Neural crest cell (in vitro differentiated cells): Measurements from ENCODE around the gene SPANXN5. TPM values are rescaled to one million over a fixed set of nuclear protein-coding genes. Genes with fewer than 3 reads are reported as not detected.
"Not testable (repeated sequence)": the region's sequence is repeated elsewhere in the genome, so short reads cannot be mapped to it uniquely, and the experiment has no call there.

ENCODE experiments used
- DNase-seq: peaks from one replicate; pipeline ENCODE4 v3.0.0; 2021; ENCODE audit warnings: low read depth, mixed read lengths, low spot score
- H3K27ac Mint-ChIP-seq: one replicate; pipeline ENCODE4 v1.8.0; 2021; ENCODE audit warnings: mild to moderate bottlenecking, mixed read lengths; ENCODE audit not compliant: unreplicated experiment
- H3K27me3 Mint-ChIP-seq: 2 replicates; pipeline ENCODE4 v1.8.0; 2021; ENCODE audit warnings: low read depth, mild to moderate bottlenecking, mixed read lengths
- H3K36me3 Mint-ChIP-seq: 2 replicates; pipeline ENCODE4 v1.8.0; 2021; ENCODE audit warnings: low read depth, mild to moderate bottlenecking, mixed read lengths
- H3K4me1 Mint-ChIP-seq: 2 replicates; pipeline ENCODE4 v1.8.0; 2021; ENCODE audit warnings: mixed read lengths
- H3K4me3 Mint-ChIP-seq: one replicate; pipeline ENCODE4 v1.8.0; 2021; ENCODE audit warnings: mild to moderate bottlenecking, mixed read lengths
- H3K9me3 Mint-ChIP-seq: 2 replicates; pipeline ENCODE4 v1.8.0; 2021; ENCODE audit warnings: mixed read lengths
- CTCF ChIP-seq: fragments of 200-600 bp; sonication (generic); conservative IDR thresholded peaks from 2 replicates; pipeline ENCODE4 v1.5.0; 2021; ENCODE audit warnings: antibody characterized with exemption, mild to moderate bottlenecking
- total RNA-seq: library from RNA; stranded (reverse); gene quantifications from 2 replicates; pipeline ENCODE4 v1.2.1, GENCODE V29; 2021

The SPANXN5 gene
- total RNA-seq, 1 donor from 2014 or later, result not detected

DNA sequence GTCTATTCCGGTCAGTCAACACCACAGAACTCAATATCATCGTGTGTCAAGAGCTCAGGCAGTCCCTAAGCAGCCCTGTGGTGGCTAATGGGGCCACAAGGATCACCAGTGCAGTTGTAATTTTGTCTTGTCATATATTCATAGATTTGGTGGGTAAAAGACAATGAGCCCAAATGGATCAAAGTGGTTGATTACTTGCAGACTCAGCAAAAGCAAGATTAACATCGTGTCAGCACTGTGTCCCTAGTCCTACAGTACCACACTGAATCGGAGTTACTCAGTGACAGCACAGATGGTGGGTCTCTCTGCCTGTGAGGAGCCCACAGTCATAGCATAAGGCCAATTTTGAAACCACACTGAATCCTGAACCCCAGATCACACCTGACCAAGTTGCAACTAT, 22.6 kb upstream of the SPANXN5 start:
- Mint-ChIP-seq H3K27me3 (peaks cover 33% of the 10 kb centered on the region), H3K4me1 (no peaks in the 10 kb centered on the region), H3K4me3 (no peak overlapping the region), H3K36me3 (no peaks in the 10 kb centered on the region), H3K27ac (no peak overlapping the region), H3K9me3 (peaks cover 2% of the 10 kb centered on the region)
- no peak for DNase-seq
- no peak for TF ChIP-seq CTCF

GRCh38 chrX:52811065-52811625, 13.9 kb upstream of the SPANXN5 start, which contains the start of gene XAGE5:
TSS of gene XAGE5 (plus strand) at chrX:52811287. CDS start at chrX:52812567, 1,280 bp downstream.
- Mint-ChIP-seq H3K27ac (no peak within 1 kb of the TSS), H3K36me3 (no peaks in the 10 kb centered on the region), H3K27me3 (peaks cover 19% of the 10 kb centered on the region), H3K4me1 (no peaks in the 10 kb centered on the region), H3K9me3 (peaks cover 3% of the 10 kb centered on the region), H3K4me3 (no peak within 1 kb of the TSS)
- no peak for DNase-seq
- TF ChIP-seq CTCF, result no peak

GRCh38 chrX:52804876-52805275, 7.6 kb upstream of the SPANXN5 start:
- not testable (repeated sequence) for DNase-seq, H3K4me1 Mint-ChIP-seq, H3K36me3 Mint-ChIP-seq, H3K4me3 Mint-ChIP-seq, H3K27ac Mint-ChIP-seq, H3K9me3 Mint-ChIP-seq
- peaks cover 14% of the 10 kb centered on the region for H3K27me3 Mint-ChIP-seq

DNA sequence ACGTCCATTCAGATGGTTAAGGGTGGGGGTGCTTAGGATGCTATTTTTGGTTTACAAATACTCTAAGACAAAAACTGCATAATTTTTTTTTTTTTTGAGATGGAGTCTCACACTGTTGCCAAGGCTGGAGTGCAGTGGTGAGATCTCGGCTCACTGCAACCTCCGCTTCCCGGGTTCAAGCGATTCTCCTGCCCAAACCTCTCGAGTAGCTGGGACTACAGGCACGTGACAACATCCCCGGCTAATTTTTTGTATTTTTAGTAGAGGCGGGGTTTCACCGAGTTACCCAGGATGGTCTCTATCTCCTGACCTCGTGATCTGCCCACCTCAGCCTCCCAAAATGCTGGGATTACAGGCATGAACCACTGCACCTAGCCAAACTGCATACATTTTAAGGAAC, 23.7 kb downstream of the SPANXN5 start:
- H3K9me3 Mint-ChIP-seq, H3K27me3 Mint-ChIP-seq, H3K4me1 Mint-ChIP-seq, DNase-seq, H3K27ac Mint-ChIP-seq, H3K36me3 Mint-ChIP-seq, H3K4me3 Mint-ChIP-seq: not testable (repeated sequence)

DNA sequence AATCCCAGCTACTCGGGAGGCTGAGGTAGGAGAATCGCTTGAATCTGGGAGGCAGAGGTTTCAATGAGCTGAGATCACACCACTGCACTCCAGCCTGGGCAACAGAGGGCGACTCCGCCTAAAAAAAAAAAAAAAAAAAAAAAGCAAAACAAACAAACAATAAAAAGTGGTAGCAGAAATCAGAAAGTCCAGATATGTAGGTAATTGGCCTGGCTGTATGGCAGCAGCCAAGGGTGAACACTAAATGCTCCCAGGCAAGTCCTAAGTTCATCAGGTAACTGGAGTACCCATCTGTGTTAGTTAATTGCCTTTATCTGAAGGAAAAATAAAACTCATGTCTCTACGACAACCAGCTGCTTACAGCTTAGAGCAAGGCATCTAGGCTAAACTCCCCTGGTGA, 31.2 kb downstream of the SPANXN5 start:
- H3K36me3 Mint-ChIP-seq, H3K4me3 Mint-ChIP-seq, H3K27me3 Mint-ChIP-seq, H3K4me1 Mint-ChIP-seq, DNase-seq, H3K27ac Mint-ChIP-seq, H3K9me3 Mint-ChIP-seq: not testable (repeated sequence)

- H3K4me3 Mint-ChIP-seq, H3K27ac Mint-ChIP-seq, H3K27me3 Mint-ChIP-seq, H3K36me3 Mint-ChIP-seq, H3K4me1 Mint-ChIP-seq, DNase-seq, H3K9me3 Mint-ChIP-seq: not testable (repeated sequence)
Observed at GRCh38 chrX:52750952-52751351, 46.3 kb downstream of the SPANXN5 start, which contains the start of gene SSX2B. TSS of gene SSX2B (plus strand) at chrX:52751252. CDS start at chrX:52752681, 1,429 bp downstream.

Other genes with a start within 250 kb of the SPANXN5 start
- gene SSX7, start 142.5 kb downstream of the SPANXN5 start, total RNA-seq, result not detected in 2 replicates
- gene SSX2, start 90.2 kb downstream of the SPANXN5 start, total RNA-seq, result not detected in 2 replicates
- not detected in 2 replicates for gene SSX2B, start 46.2 kb downstream of the SPANXN5 start, total RNA-seq
- gene XAGE5, start 13.9 kb upstream of the SPANXN5 start, total RNA-seq, result not detected in 2 replicates
- gene XAGE3, start 70.7 kb upstream of the SPANXN5 start, total RNA-seq, result not detected in 2 replicates
- gene FAM156B, start 99.9 kb upstream of the SPANXN5 start, total RNA-seq, result 13.7 and 16.2 TPM in 2 replicates
- gene FAM156A, start 161.1 kb upstream of the SPANXN5 start, total RNA-seq, result 21.7 and 24.6 TPM in 2 replicates